ENCODE data around the gene PPP1R3A. TPM values are rescaled to one million over a fixed set of nuclear protein-coding genes. Genes with fewer than 3 reads are reported as not detected.

The PPP1R3A gene
- total and polyA plus RNA-seq, 2 of the 8 experiments (the other 6 are each of a cell fraction or from before 2014, with no cell fraction given), result not detected

DNA sequence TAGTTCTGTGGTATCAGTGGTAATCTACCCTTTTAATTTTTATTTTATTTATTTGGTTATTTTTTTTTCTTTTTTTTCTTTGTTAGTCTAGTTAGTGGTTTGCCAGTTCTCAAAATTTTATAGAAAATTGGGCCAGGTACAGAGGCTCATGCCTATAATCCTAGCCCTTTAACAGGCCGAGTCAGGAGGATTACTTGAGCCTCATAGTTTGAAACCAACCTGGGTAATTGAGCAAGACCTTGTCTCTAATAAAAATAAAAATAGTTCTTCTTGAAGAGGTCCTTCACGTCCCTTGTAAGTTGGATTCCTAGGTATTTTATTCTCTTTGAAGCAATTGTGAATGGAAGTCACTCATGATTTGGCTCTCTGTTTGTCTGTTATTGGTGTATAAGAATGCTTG is 51.5 kb downstream of the PPP1R3A start (continued):
- TF ChIP-seq RNF2 (IDR thresholded peaks at IDR 0.05; ENCODE audit: borderline replicate concordance, low read depth, low read length, missing control alignments, poor library complexity, severe bottlenecking), result no peak
- TF ChIP-seq, protein P1, sequence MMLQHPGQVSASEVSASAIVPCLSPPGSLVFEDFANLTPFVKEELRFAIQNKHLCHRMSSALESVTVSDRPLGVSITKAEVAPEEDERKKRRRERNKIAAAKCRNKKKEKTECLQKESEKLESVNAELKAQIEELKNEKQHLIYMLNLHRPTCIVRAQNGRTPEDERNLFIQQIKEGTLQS (IDR thresholded peaks at IDR 0.05; ENCODE audit: insufficient read depth, low read depth, low read length), result no peak
- TF ChIP-seq CTBP2 (IDR thresholded peaks at IDR 0.05; ENCODE audit: borderline replicate concordance, insufficient read depth, insufficient read length, low read length), result no peak
